IPS DF 6.9 (cell line): ENCODE data around the gene GLOD4.
"Not testable (repeated sequence)": the region's sequence is repeated elsewhere in the genome, so short reads cannot be mapped to it uniquely, and the experiment has no call there.

Experiments
- DNase-seq: peaks from one replicate; pipeline ENCODE4 v3.0.0-alpha.2; 2013; ENCODE audit warnings: low read depth, low spot score
- H3K27ac ChIP-seq: one replicate; pipeline ENCODE4 v1.5.1; 2013; ENCODE audit warnings: low read length, control low read depth
- H3K27me3 ChIP-seq: 2 replicates; pipeline ENCODE4 v1.6.1; 2013; ENCODE audit warnings: mild to moderate bottlenecking, low read length; ENCODE audit not compliant: control insufficient read depth, insufficient read depth
- H3K36me3 ChIP-seq: 2 replicates; pipeline ENCODE4 v1.6.1; 2013; ENCODE audit warnings: low read length; ENCODE audit not compliant: control insufficient read depth, insufficient read depth
- H3K4me1 ChIP-seq: 2 replicates; pipeline ENCODE4 v1.6.1; 2013; ENCODE audit warnings: low read length; ENCODE audit not compliant: control insufficient read depth, insufficient read depth
- H3K4me3 ChIP-seq: 2 replicates; pipeline ENCODE4 v1.5.1; 2013; ENCODE audit warnings: mild to moderate bottlenecking, low read length
- H3K9me3 ChIP-seq: 2 replicates; pipeline ENCODE4 v1.6.1; 2013; ENCODE audit warnings: low read length, inconsistent platforms; ENCODE audit not compliant: control insufficient read depth, insufficient read depth
- WGBS: extraction: QIAGEN DNeasy Blood & Tissue Kit; methylation state at CpG from one replicate; pipeline ENCODE4 v1.1.7; 2013; ENCODE audit warnings: mixed read lengths, missing lambda C conversion rate; ENCODE audit not compliant: insufficient read length, insufficient coverage; 5-methylcytosine and 5-hydroxymethylcytosine counted together

GLOD4 gene

GRCh38 chr17:814371-814770, 32.3 kb upstream of the GLOD4 start:
- no peaks in the 10 kb centered on the region for H3K27me3 ChIP-seq
- DNase-seq: no peak
- no peak overlapping the region for H3K4me3 ChIP-seq
- H3K9me3 ChIP-seq: no peaks in the 10 kb centered on the region
- H3K27ac ChIP-seq: no peak overlapping the region
- peaks cover 22% of the 10 kb centered on the region for H3K36me3 ChIP-seq
- H3K4me1 ChIP-seq: no peaks in the 10 kb centered on the region; the same call in 1 of the 2 replicates
- no CpG with 5 or more reads among the region's 20 CpGs for WGBS

GRCh38 chr17:812638-813204, 30.6 kb upstream of the GLOD4 start:
- no peak for DNase-seq
- Histone ChIP-seq H3K4me3 (no peak overlapping the region), H3K36me3 (peaks cover 22% of the 10 kb centered on the region), H3K27ac (no peak overlapping the region), H3K27me3 (no peaks in the 10 kb centered on the region), H3K4me1 (no peaks in the 10 kb centered on the region; the same call in 1 of the 2 replicates), H3K9me3 (no peaks in the 10 kb centered on the region)
- WGBS: 100% methylated on average over 3 of the region's 14 CpGs

GRCh38 chr17:811051-811784, 29.1 kb upstream of the GLOD4 start:
- no peak for DNase-seq
- no peak overlapping the region for H3K4me3 ChIP-seq
- no peak overlapping the region for H3K27ac ChIP-seq
- H3K9me3 ChIP-seq: no peaks in the 10 kb centered on the region
- no peaks in the 10 kb centered on the region for H3K27me3 ChIP-seq
- no CpG with 5 or more reads among the region's 29 CpGs for WGBS
- peaks cover 19% of the 10 kb centered on the region for H3K36me3 ChIP-seq
- H3K4me1 ChIP-seq: no peaks in the 10 kb centered on the region; the same call in 1 of the 2 replicates

GRCh38 chr17:807523-808294, 25.6 kb upstream of the GLOD4 start:
- no peaks in the 10 kb centered on the region for H3K4me1 ChIP-seq

GRCh38 chr17:806781-807522, 24.9 kb upstream of the GLOD4 start:
- no peak overlapping the region for H3K27ac ChIP-seq
- WGBS: no CpG with 5 or more reads among the region's 33 CpGs
- no peaks in the 10 kb centered on the region for H3K9me3 ChIP-seq
- H3K27me3 ChIP-seq: no peaks in the 10 kb centered on the region
- no peaks in the 10 kb centered on the region for H3K4me1 ChIP-seq
- no peak overlapping the region for H3K4me3 ChIP-seq
- no peak for DNase-seq
- H3K36me3 ChIP-seq: peaks cover 8% of the 10 kb centered on the region; the same call in 1 of the 2 replicates

More at GRCh38 chr17:807523-808294, 25.6 kb upstream of the GLOD4 start:
- H3K27ac ChIP-seq: no peak overlapping the region
- peaks cover 11% of the 10 kb centered on the region for H3K36me3 ChIP-seq
- no peaks in the 10 kb centered on the region for H3K27me3 ChIP-seq
- H3K9me3 ChIP-seq: no peaks in the 10 kb centered on the region
- WGBS: no CpG with 5 or more reads among the region's 28 CpGs
- H3K4me3 ChIP-seq: no peak overlapping the region
- no peak for DNase-seq

- Histone ChIP-seq H3K27ac (no peak overlapping the region), H3K4me3 (no peak overlapping the region), H3K9me3 (no peaks in the 10 kb centered on the region), H3K4me1 (no peaks in the 10 kb centered on the region), H3K27me3 (no peaks in the 10 kb centered on the region), H3K36me3 (peaks cover 8% of the 10 kb centered on the region; the same call in 1 of the 2 replicates)
- no CpG with 5 or more reads among the region's 13 CpGs for WGBS
- no peak for DNase-seq
These were observed 24.3 kb upstream of the GLOD4 start for GRCh38 chr17:806346-806745.

- not testable (repeated sequence) for H3K36me3 ChIP-seq, H3K27me3 ChIP-seq, H3K27ac ChIP-seq, H3K9me3 ChIP-seq, H3K4me1 ChIP-seq, H3K4me3 ChIP-seq, DNase-seq
- WGBS: no CpG with 5 or more reads among the region's 23 CpGs
These were observed 23.8 kb upstream of the GLOD4 start for GRCh38 chr17:805886-806285.

GRCh38 chr17:804541-805435, 22.7 kb upstream of the GLOD4 start:
- no peaks in the 10 kb centered on the region for H3K4me1 ChIP-seq
- no peak overlapping the region for H3K27ac ChIP-seq
- peaks cover 7% of the 10 kb centered on the region for H3K36me3 ChIP-seq
- H3K27me3 ChIP-seq: no peaks in the 10 kb centered on the region
- DNase-seq: no peak
- H3K9me3 ChIP-seq: no peaks in the 10 kb centered on the region
- no peak overlapping the region for H3K4me3 ChIP-seq
- no CpG with 5 or more reads among the region's 41 CpGs for WGBS

GRCh38 chr17:802901-803881, 21.1 kb upstream of the GLOD4 start:
- Histone ChIP-seq H3K27me3 (no peaks in the 10 kb centered on the region), H3K27ac (no peak overlapping the region), H3K4me1 (no peaks in the 10 kb centered on the region), H3K4me3 (no peak overlapping the region), H3K36me3 (peaks cover 6% of the 10 kb centered on the region), H3K9me3 (no peaks in the 10 kb centered on the region)
- WGBS: no CpG with 5 or more reads among the region's 37 CpGs
- DNase-seq: no peak
